HG03139 (cell line): ENCODE data around the gene VWA5B1.

Source experiments
- ATAC-seq: cut with Tn5 transposase; IDR thresholded peaks from one replicate; pipeline ENCODE4 v1.9.1; 2021; ENCODE audit not compliant: unreplicated experiment

VWA5B1 gene

DNA sequence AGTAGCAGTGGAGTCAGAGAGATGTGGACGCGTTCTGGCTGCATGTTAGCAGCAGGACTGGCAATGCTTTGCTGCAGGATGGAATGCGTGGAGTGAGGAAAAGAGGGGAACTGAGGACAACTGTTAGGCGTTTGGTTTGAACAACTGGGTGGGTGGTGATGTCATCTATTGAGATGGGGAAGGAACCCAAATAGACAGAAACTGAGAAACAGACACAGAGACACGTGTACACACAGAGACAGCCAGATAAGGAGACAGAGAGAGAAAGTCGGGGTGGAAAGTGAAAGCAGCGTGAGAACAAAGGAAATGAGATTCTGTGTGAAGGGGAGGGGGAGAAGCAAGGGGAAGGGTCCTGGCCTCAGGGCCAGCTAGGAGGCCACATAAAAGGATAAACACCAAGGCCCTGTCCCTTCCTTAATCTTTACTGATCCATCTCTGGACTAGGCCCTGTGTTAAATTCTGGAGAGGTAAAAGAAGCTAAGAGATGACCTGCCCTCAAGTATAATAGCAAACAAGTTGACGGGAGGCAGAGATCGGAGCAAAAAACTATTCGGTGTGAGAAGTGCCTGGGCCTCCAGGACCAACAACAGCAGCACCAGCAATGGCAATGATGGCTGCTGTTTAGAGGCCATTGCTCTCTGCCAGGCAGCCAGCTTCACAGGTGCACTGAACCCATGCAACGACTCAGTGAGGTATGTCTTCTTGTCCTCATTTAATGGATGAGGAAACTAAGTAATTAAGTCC, 31.6 kb downstream of the VWA5B1 start:
- ATAC-seq, result peak; percentile 52

DNA sequence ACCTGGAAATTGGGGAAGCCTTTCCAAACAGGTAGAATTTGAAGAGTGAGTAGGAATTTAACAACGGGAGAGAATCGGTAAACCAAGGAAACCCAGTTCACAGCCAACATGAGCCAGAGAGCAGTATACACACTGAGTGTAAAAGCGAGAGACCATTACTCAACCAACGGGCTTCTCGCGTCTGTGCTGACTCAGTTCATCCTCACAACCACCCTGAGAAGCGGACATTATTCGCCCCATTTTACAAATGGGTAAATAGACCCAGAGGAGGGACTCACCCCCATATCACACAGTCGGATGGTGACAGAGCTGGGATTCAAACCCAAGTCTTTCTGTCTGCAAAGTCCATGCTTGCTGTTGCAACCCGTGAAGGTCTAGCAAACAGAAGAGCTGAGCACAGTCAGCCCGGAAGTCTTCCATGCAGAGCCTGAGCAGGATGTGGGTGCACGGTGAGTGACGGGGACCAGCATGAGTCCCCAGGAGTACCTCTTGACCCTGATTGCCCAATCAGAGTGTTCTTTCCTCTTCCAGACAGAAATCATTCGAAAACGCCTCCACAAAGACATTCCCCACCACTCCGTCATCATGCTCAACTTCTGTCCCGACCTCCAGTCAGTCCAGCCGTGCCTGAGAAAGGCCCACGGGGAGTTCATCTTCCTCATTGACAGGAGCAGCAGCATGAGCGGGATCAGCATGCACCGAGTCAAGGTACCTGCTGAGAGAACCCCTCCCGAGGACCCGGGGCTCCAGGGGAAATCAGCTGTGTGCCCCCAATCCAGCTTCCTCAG, 32.3 kb downstream of the VWA5B1 start:
- no peak for ATAC-seq

DNA sequence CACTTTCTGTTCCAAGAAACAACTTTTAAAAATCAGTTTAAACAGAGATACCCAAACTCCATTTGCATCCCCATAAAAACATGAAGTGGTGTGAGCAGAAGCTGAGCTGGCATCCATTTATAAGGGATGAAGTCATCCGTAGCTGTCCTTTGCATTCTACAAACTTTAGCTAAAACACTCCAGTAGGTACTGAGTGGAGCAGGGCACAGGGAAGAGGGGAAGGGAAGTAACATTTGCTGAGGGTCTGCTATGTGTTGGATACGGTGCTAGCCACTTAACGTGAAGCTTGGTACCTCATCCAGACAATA, 32.9 kb downstream of the VWA5B1 start:
- no peak for ATAC-seq

DNA sequence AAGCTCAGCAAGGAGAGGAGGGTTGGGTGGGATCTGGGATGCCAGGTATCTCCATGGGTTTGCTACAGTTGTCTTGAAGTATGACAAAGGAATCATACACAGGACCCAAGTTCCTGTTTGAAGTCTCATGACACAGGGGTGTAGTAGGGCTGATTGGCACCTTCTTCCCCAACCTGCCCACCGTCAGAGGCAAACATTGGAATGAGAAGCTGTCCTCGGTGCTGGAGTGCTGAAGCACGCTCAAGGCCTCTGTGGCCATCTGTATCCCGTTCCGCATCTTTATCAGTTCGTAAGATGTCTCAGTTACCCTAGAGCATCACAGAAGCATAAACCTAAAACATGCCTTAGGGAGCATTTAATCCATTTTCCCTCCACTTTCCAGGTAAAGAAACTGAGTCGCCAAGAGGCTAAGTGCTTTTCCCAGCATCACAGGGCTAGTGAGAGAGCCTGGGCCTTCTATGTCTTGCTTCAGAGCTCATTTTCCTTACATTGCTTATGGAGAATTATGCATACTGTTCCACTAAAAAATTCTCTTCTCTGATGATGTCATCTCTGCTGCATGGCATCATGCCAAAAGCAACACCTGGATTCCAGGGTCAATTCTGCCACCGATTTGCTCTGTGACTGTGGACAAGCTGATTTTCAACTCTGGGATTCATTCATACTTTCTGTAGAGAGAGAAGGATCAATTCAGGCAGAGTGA, 34.2 kb downstream of the VWA5B1 start:
- ATAC-seq, result no peak

DNA sequence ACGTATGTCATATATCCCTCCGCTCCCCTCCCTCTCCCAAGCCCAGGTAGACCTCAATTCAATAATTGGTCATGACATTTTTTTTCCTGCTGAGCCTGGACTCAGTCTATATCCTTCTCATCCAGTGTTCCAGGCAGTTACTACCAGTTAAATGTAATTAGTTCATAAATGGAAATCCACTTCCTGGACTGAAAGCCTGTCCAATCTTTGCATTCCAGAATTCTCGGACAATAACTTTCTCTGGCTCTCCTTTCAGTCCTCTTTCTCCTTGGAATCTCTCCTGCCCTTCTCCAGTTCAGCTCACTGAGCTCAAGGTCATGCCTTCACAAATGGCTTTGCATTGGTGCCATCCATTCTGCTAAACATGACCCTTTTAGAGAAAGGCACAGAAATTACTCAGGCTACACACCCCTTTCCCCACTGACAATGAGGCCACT, 34.8 kb downstream of the VWA5B1 start:
- no peak for ATAC-seq

DNA sequence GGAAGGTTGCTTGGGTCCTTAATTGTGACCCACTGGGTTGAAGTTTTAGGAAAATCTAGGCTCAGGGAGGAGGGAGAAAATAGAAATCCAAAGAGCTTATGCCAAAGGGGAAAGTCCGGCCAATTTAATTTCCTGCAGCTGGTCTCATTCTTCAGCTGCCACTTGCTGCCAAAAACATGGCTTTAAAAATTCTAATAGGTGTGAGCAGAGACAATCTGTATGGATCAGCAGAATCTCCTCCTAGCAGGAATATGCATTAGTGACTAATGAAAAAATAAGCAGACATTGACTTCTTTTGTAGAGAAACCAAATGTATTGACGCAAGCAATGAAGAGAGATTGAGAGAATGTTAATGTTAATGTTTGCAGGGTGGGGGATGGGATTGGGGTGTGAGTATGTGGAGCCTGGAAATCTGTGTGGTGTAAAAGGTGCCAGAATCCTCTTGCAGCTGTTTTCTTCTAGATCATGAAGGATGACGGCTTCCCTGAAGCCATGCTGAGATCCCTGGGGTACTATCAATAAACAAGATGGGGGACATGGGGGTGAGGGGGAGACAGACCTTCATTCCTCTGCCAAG, 35.3 kb downstream of the VWA5B1 start:
- ATAC-seq, result no peak

DNA sequence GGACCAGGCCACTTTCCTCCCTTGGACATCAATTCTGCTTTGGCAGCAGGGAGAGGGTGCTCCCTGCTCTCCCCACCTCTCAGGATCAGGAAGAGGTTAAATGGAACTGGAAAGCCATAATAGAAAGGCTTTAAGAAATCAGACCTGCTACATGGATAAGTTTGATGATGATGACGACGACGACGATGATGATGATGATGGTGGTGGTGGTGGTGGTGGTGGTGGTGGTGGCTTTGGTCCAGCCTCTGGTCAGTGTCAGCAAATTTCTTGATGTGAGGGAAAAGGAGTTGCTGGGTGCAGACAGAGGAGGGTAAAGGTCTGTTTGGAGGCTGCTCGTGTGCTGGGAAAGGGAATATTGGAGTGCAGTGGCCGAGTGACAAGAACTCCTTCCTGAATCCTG, 36.8 kb downstream of the VWA5B1 start:
- ATAC-seq, result no peak

DNA sequence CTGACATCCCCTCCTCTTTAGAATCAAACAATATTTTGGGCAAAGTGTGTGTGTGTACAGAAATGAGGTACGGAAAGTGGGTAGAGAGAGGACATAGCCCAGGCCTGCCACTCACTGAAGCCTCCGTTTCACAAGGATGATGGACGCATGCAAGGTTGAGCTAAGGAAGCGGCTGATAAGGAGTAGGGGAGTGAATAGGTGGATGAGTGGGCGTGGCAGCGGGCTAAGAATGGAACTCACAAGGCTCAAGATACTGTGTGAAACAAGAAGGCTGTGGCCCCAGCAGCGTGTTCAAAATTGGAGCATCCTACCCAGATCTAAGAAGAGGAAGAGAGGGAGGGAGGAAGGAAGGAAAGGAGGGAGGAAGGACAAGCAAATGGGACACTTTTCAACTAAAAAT, 37.5 kb downstream of the VWA5B1 start:
- ATAC-seq, result no peak

DNA sequence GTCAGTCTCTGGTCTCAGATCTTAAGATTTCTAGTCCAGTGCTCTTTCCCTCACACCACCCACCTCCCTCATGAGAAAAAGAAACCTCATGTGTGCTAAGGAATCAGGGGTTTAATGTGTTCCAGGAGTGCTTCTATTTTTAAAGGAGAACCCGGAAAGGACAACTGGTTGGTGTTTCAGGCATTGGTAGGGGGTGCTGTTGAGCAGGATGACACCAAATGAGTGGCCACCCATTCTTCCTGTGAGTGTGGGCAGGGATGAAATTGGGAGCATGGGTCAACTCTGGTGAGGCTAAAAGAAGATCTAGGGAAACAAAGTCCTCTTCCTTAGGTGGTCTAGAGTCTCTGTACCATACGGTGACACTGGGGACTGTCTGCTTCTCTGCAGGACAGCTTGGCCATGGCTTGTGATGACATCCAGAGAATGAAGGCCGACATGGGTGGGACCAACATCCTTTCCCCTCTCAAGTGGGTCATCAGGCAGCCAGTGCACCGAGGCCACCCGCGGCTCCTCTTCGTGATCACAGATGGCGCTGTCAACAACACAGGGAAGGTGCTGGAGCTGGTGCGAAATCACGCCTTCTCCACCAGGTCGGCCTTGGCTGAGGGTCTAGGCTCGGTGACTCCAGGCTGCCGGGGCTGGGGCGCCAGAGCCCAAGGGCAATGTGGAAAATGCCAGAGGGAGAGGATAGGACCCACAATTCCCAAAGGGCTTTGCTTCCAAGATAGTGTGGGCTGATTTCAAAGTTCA, 39.3 kb downstream of the VWA5B1 start:
- ATAC-seq, result no peak

DNA sequence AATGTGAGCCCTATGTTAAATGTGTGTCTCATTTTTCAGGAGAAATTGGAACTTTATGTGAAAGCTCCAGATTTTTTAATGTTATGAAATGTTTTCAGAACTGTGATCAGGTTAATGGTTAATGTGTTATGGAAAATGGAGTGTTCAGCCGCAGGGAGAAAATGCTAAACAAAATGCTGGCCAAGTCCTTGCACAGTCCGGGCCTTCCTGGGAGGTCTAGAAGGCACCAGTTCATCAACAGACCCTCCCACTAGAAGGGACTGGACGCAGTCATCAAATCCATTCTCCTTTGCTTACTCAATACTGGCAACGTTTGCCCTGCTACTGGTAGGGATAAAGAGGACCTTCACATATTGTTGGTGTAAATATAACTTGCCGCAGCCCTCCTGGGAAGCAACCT, 43.4 kb downstream of the VWA5B1 start:
- ATAC-seq, result no peak

DNA sequence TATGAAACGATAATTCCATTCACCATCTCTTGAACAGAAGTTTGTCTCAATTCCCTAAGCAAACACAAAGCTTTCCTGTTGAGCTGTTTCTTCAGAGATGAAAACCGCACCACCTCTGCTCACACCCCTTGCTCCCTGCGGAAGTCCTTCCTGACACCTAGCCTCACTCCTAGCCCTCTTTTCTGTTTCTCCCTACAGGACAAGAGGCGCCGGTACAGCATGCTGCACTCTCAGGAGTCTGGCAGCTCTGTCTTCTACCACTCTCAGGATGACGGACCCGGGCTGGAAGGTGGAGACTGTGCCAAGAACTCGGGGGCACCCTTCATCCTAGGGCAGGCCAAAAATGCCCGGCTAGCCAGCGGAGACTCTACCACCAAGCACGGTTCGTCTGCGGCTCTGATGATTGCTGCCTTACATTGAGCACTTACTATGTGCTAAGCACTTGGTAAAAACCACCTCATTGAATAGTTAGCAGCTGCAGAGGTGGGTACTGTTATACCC, 45.5 kb downstream of the VWA5B1 start:
- no peak for ATAC-seq

DNA sequence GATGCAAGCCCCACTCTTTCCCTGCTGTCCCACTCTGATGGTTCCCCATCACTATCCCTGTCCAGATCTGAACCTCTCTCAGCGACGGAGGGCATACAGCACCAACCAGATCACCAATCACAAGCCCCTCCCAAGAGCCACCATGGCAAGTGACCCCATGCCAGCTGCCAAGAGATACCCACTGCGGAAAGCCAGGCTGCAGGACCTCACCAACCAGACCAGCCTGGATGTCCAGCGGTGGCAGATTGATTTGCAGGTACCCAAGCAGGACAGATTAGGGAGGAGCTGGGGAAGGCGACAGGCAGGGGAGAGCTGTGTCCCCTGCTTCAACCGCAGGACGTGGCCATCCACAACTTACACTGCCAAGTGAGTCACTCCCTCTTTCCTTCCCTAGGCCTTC, 46.9 kb downstream of the VWA5B1 start:
- ATAC-seq, result no peak

DNA sequence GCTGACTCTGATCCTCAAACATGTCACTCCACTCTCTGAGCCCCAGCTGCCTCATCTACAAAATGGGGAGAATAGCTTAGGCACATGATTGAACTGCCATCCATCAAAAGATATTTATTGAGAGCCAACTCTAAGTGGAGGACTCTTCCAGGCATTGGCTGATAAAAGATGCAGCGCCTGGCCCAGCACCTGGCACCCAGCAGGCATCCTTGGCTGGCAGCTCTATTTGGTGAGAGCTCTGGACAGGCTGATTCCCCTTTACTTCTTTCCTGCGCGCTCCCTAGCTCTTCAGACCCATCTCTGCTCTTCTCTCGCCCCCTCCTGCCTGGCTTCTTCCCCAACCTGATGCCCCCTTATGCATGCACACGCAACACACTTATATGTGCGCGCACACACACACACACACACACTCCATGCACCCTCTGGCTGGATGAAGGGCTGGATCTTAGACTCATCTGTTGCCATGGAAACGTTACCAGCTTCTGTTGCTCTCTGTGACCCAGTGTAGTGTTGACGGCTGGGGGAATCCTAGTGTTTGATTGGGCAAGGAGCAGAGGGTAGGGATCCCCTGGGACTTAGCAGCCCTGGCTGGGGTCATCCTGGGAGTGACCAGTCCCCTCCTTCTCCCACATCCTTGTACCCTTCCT, 49.3 kb downstream of the VWA5B1 start:
- no peak for ATAC-seq

DNA sequence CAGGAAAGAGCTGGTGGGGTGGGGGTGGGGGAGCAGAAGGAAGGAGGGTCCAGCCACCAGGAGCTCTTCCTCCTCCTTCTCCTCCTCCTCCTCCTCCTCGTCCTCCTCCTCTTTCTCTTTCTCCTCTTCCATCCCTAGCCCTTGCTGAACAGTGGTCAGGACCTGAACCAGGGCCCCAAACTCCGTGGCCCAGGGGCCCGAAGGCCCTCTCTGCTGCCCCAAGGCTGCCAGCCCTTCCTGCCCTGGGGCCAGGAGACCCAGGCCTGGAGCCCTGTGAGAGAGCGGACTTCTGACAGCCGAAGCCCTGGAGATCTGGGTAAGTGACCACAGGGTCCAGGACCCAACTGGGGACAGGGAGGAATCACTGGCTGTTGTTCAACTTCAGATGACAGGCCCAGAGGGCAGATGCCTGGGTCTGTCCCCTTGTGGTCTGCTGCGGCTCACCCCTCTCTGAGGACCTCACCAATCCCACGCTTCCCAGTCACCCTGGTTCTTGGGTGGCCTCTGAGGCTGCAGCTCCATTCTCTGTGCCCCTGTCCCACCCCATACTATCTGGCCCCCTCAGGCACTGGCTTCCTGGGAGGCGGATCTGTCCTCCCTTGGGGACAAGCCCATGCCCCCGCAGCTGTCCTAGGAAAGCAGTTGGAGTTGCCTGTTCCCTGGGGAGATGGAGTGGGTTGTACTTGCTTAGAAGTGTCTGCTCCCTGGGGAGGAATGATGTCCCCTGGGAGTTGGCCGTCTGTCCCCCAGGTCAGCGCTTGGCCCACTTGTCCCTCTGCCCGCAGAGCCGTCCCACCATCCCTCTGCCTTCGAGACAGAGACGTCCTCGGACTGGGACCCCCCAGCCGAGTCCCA, 51.8 kb downstream of the VWA5B1 start:
- no peak for ATAC-seq

DNA sequence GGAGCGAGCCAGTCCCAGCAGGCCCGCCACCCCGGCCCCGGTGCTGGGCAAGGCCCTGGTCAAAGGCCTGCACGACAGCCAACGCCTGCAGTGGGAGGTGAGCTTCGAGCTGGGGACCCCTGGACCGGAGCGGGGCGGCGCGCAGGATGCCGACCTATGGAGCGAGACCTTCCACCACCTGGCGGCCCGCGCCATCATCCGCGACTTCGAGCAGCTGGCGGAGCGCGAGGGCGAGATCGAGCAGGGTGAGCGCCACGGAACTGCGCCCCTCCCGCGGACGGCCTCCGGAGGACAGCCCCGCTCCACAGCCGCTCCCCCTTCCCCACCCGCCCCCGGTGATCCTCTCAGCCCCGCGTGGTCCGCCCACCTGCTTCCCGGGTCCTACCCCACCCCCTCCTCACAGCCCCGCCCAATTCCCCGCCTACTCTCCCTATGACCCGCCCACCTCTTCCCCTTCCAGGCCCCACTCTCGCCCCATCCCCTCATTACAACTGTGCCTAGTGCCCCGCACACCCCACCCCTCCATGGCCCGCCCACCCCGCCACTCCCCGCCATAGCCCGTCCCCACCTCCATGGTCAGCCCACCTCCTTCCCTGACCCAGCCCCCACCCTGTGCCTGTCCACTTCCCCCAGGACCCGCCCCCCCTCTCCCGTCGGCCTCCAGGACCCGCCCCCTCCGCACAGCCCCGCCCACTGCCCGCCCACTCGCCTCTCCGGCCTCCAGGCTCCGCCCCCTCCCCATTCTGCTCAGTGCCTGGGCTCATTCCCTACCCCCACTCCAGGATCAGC, 52.7 kb downstream of the VWA5B1 start:
- no peak for ATAC-seq

DNA sequence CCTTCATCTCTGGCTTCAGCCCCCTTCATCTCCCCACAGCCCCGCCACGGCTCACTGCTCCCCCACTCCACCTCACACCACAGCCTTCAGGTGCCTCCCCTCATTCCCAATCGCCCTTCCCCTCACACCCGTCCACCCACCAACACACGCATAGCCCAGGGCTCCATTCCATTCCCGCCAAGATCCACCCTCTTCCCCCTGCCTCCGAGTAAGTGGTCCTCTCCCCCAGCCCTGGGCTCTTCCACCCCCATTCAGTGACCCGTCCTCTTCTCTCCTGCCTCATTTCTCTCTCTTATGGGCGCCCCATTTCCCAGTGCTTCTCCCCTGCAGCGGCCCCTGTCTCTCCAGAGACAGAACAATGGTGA, 53.2 kb downstream of the VWA5B1 start:
- no peak for ATAC-seq

DNA sequence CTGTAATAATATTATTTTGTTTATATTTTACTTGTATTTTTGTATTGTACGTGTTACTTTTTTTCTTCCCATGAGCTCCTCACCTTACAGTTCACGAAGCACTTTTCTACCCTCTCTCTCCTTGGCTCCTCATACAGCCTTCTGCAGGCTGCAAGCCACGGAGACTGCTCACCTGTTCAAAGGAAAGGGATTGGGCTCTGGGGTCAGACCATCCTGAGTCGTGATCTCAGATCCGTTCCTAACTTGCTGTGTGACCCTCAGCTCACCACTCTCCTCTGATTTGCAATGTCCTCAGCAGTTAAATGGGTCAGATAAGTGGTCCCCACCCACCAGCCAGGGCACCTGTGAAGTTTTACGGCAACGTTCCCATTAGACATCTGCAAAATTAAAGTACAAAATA, 54.1 kb downstream of the VWA5B1 start:
- ATAC-seq, result no peak

DNA sequence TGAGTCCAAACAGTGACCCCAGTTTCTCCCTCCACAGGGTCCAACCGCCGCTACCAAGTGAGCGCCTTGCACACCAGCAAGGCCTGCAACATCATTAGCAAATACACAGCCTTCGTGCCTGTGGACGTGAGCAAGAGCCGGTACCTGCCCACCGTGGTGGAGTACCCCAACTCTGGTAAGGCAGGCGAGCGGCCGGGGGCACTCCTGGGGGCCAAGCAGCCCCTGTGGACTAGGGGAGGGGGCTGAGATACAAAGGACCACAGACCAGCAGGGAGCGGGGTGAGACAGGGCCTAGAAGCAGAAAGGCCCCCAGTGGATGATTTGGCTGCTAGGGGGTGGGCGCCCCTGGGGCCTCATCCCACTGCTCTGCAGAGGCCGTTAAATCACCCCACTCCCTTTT, 54.7 kb downstream of the VWA5B1 start:
- no peak for ATAC-seq

DNA sequence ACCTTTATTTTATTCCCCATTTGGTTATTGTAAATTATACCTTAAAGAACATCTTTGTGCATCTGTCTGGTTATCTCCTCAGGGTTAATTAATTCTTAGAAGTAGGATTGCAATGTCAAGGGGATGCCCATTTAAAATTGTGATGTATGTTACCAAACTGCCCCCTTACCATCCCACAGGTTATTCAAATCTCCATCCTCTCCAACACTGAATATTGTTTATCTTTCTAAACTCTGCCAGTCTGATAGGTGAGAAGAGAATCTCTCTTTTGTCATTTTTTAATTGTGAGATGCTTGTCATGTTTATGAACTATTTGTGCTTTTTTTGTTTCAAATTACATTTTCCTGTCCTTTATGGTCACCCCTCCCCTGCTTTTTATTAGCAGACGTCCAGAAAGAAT, 55.8 kb downstream of the VWA5B1 start:
- ATAC-seq, result no peak
